Ovary (tissue), 9 donors: Measurements from ENCODE around the gene PAK2. TPM values are rescaled to one million over a fixed set of nuclear protein-coding genes. Genes with fewer than 3 reads are reported as not detected.
"Not testable (repeated sequence)": the region's sequence is repeated elsewhere in the genome, so short reads cannot be mapped to it uniquely, and the experiment has no call there.

Experiments
- DNase-seq, 5 donors: peaks; one replicate each; pipeline ENCODE4 v3.0.0-alpha.2; 2019 to 2020
- H3K27ac ChIP-seq, 2 donors: fragments of 200-600 bp; one replicate each; pipeline versions ENCODE4 v1.5.1 to v1.8.0; 2019 to 2022
- H3K27me3 ChIP-seq: fragments of 200-600 bp; one replicate; pipeline ENCODE4 v1.8.0; 2022
- H3K36me3 ChIP-seq: fragments of 200-600 bp; sonication (generic); one replicate; pipeline ENCODE4 v1.5.1; 2019
- H3K4me1 ChIP-seq: one replicate; pipeline ENCODE4 v1.8.1; 2013; ENCODE audit warnings: mild to moderate bottlenecking, moderate library complexity; ENCODE audit not compliant: insufficient read depth
- H3K4me3 ChIP-seq: fragments of 200-600 bp; sonication (generic); one replicate; pipeline ENCODE4 v1.5.1; 2017
- H3K9me3 ChIP-seq, 2 donors: fragments of 200-600 bp in 1 of 2; sonication (generic) in 1 of 2; one replicate each; pipeline versions ENCODE4 v1.5.1 to v1.8.1; 2013 to 2019; ENCODE audit warnings: mild to moderate bottlenecking in 1 of 2, moderate library complexity in 1 of 2
- CTCF ChIP-seq, 3 donors: fragments of 450-650 bp in 2 of 3; fragments of 200-600 bp in 1 of 3; IDR thresholded peaks; one replicate each; pipeline versions ENCODE4 v1.5.1 to v1.8.0; 2016 to 2022; ENCODE audit warnings: antibody characterized with exemption in 3 of 3, mild to moderate bottlenecking in 1 of 3
- EP300 ChIP-seq: sonication (generic); formaldehyde crosslinking; IDR thresholded peaks from one replicate; pipeline ENCODE4 v1.6.1; 2017; ENCODE audit warnings: antibody characterized with exemption
- POLR2A ChIP-seq: fragments of 450-650 bp; IDR thresholded peaks from one replicate; pipeline ENCODE4 v1.6.1; 2017; ENCODE audit warnings: antibody characterized with exemption, mild to moderate bottlenecking, moderate library complexity
- WGBS, 3 donors: extraction: QIAGEN DNeasy Blood & Tissue Kit in 1 of 3; methylation state at CpG; one replicate each; pipeline versions ENCODE4 v1.1.5 to v1.1.7; 2013 to 2017; 5-methylcytosine and 5-hydroxymethylcytosine counted together
- intact Hi-C, 4 donors: fragments of 100-400 bp; cut with DNase I; formaldehyde crosslinking; loops; one replicate each; pipeline versions ENCODE4 v1.11.0 to v1.15.1; 2022 to 2023
- polyA plus RNA-seq, 2 donors: library from polyadenylated mRNA; stranded (reverse); fragments of 200-250 nt in 1 of 2; fragments of 350-450 nt in 1 of 2; fragmentation: Illumina TruSeq in 1 of 2; extraction: RNeasy Lipid Tissue Mini Kit (QIAGEN cat#74804) in 1 of 2; gene quantifications; one replicate each; pipeline ENCODE4 v1.2.3, GENCODE V29; 2013 to 2014
- total RNA-seq, 7 donors: library from RNA; depleted of rRNA in 2 of 7; stranded (reverse); fragments of >200 nt in 2 of 7; fragmentation: NEBNext Ultra II Directional in 3 of 7; extraction: Animal tissue kit (Norgen Biotek cat#: 25700) in 3 of 7; gene quantifications; one replicate each; pipeline versions ENCODE4 v1.1.0 to v1.2.4, GENCODE V29; 2016 to 2023
- donor health status: DM: no; HTN: no; CAD: no; lungs with moderate emphysema.
- donor health status: DM: no; HTN: no; CAD: no.
- donor health status: Bipolar disorder and iron deficiency.
- donor health status: DM: yes; HTN: yes; CAD: no.
- donor health status: DM: no; HTN: no; CAD: no.
- donor health status: DM: yes; HTN: yes; CAD: no.

The PAK2 gene
- total and polyA plus RNA-seq, 9 donors: 17.0 to 59.5 (median 44.2) TPM

GRCh38 chr3:196737655-196738054, 2.0 kb upstream of the PAK2 start:
- no peaks in the 10 kb centered on the region for H3K36me3 ChIP-seq
- H3K4me1 ChIP-seq: peaks cover 6% of the 10 kb centered on the region
- no peak overlapping the region for H3K27ac ChIP-seq
- no peaks in the 10 kb centered on the region for H3K27me3 ChIP-seq
- 89 to 95% (median 91%) methylated on average over 6 of the region's 6 CpGs for WGBS, 3 donors
- no peaks in the 10 kb centered on the region for H3K9me3 ChIP-seq
- TF ChIP-seq POLR2A (no peak), CTCF (IDR thresholded peaks at IDR 0.05) (no peak), EP300 (no peak)
- DNase-seq: no peak
- no peak overlapping the region for H3K4me3 ChIP-seq
- intact Hi-C loops: no loop called here

DNA sequence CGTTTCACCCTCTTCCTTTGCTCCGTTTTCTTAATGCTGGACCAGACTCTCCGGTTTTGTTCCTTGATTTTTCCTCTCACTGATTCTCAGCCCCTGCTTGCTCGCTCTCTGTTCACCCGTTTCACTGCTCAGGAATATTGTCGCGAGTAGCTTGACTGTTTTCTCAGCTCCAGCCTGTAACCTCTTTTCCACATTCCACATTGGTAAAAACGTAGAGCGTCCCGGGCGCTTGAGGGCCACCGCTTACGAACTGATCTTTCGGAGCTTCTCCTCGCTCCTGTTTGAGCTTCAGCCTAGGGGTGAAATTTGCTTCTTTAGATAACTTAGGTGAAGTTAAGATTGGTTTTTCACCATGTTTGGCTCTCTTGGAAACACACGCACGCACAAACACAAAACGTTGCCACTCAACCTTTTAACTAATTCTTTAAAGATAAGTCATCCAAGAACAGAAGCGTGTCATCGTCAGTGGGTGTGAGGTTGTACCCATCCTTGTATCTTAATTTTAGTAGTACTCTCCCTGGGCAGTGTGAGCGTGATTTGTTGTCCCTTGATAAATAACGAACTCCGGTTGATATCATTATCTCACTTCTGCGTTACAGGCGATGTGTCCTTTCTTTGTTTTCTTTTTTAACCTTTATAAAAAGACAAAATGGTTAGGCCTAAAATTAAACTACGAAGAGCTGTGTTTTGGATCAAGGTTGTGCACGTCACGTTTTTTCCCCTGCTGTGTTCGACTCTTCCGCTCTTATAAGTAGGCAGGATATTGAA, 1.0 kb downstream of the PAK2 start:
- H3K9me3 ChIP-seq: no peaks in the 10 kb centered on the region
- H3K4me3 ChIP-seq: peak overlapping the region; percentile 96
- H3K4me1 ChIP-seq: peaks cover 7% of the 10 kb centered on the region
- no peaks in the 10 kb centered on the region for H3K27me3 ChIP-seq
- TF ChIP-seq EP300 (no peak), CTCF (IDR thresholded peaks at IDR 0.05) (no peak), POLR2A (no peak)
- peak overlapping the region; percentile 91 to 95 for H3K27ac ChIP-seq
- intact Hi-C loops: no loop called here
- WGBS, 3 donors: 0% methylated on average over 30 of the region's 30 CpGs
- DNase-seq: peak in 4 of 5 donors; percentile 18 to 53 (median 28)
- H3K36me3 ChIP-seq: no peaks in the 10 kb centered on the region

DNA sequence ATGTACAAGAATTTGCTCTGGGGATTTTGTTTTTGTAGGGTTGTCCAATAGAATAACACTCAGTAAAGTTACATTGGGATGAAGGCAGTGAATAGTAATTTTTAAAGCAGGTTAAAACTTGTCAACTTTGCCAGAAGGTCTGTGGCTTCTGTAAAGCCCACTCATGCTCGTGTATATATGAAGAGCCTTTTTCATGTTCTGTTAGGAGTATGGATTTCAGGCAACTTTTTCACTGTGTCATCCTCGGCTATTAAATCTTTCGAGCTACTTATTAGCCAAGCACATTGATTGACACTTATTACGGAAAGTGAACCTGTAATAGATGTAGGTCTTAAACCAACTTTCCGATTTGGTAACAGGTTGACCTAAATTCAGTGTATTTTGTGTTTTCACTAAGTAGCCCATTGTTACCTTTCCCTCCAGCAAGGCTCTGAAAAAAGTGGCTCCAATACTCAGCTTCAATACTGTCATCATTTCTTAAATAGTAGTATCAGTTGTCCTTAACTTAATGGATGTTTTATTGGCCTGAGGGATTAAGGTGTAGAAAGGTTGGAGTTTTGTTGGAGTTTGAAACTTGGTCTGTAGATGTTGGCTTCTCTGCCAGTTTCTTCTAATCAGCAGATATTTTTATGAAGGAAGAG, 1.7 kb downstream of the PAK2 start:
- H3K36me3 ChIP-seq: no peaks in the 10 kb centered on the region
- intact Hi-C loops: no loop called here
- H3K9me3 ChIP-seq: no peaks in the 10 kb centered on the region
- WGBS, 3 donors: 20 to 28% (median 28%) methylated on average over 5 of the region's 5 CpGs
- no peaks in the 10 kb centered on the region for H3K27me3 ChIP-seq
- peak overlapping the region; percentile 96 for H3K4me3 ChIP-seq
- H3K27ac ChIP-seq: peak overlapping the region in 1 of 2 donors; percentile 95
- H3K4me1 ChIP-seq: peaks cover 7% of the 10 kb centered on the region
- no peak for DNase-seq
- TF ChIP-seq POLR2A: no peak
- no peak for TF ChIP-seq CTCF (IDR thresholded peaks at IDR 0.05)
- TF ChIP-seq EP300: no peak

DNA sequence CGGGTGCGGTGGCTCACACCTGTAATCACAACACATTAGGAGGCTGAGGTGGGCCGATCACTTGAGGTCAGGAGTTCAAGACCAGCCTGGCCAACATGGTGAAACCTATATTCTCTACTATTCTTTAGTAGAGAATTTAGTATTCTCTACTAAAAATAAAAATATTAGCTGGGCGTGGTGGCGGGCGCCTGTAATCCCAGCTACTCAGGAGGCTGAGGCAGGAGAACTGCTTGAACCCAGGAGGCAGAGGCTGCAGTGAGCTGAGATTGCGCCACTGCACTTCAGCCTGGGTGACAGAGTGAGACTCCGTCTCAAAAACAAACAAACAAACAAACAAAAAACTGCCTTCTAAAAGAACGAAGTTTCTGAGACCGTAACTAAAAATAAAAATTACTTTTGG, 3.9 kb downstream of the PAK2 start:
- H3K27ac ChIP-seq, H3K4me1 ChIP-seq, H3K4me3 ChIP-seq, H3K9me3 ChIP-seq, DNase-seq, H3K27me3 ChIP-seq, intact Hi-C loops, H3K36me3 ChIP-seq: not testable (repeated sequence)
- WGBS, 3 donors: 92 to 93% (median 92%) methylated on average over 10 of the region's 10 CpGs

DNA sequence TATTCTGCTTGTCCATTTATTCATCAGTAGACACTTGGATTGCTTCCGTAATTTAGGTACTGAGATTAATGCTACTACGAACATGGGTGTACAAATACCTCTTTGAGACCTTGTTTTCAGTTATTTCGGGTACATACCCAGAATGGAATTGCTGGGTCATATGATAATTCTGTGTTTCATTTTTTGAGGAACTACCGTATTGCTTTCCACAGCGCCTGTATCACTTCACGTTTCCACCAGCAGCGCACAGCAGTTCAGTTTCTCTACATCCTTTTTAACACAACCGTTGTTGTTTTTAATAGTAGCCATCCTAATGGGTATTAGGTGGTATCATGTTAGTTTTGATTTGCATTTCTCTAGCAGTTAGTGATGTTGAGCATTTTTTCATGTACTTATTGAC, 9.5 kb downstream of the PAK2 start:
- WGBS, 3 donors: 82 to 94% (median 92%) methylated on average over 8 of the region's 8 CpGs
- intact Hi-C loops: no loop called here
- no peak for DNase-seq
- Histone ChIP-seq H3K27me3 (no peaks in the 10 kb centered on the region), H3K27ac (no peak overlapping the region), H3K4me1 (peaks cover 3% of the 10 kb centered on the region), H3K36me3 (no peaks in the 10 kb centered on the region), H3K4me3 (no peak overlapping the region), H3K9me3 (no peaks in the 10 kb centered on the region)
- TF ChIP-seq CTCF (IDR thresholded peaks at IDR 0.05) (no peak), POLR2A (no peak), EP300 (no peak)
